ENCODE measurements around the gene DECR2.

GRCh38 chr16:372302-372983 lies 29.2 kb upstream of the DECR2 start:
- TF ChIP-seq POLR2A (IDR thresholded peaks at IDR 0.05): no peak
- TF ChIP-seq, protein P1, sequence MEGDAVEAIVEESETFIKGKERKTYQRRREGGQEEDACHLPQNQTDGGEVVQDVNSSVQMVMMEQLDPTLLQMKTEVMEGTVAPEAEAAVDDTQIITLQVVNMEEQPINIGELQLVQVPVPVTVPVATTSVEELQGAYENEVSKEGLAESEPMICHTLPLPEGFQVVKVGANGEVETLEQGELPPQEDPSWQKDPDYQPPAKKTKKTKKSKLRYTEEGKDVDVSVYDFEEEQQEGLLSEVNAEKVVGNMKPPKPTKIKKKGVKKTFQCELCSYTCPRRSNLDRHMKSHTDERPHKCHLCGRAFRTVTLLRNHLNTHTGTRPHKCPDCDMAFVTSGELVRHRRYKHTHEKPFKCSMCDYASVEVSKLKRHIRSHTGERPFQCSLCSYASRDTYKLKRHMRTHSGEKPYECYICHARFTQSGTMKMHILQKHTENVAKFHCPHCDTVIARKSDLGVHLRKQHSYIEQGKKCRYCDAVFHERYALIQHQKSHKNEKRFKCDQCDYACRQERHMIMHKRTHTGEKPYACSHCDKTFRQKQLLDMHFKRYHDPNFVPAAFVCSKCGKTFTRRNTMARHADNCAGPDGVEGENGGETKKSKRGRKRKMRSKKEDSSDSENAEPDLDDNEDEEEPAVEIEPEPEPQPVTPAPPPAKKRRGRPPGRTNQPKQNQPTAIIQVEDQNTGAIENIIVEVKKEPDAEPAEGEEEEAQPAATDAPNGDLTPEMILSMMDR (IDR thresholded peaks at IDR 0.05): no peak
